ACC112 (cell line): ENCODE measurements around the gene PUS10.
"Not testable (repeated sequence)": the region's sequence is repeated elsewhere in the genome, so short reads cannot be mapped to it uniquely, and the experiment has no call there.

Experiments
- H2AFZ ChIP-seq: fragments of 200-600 bp; sonication (generic); one replicate; pipeline ENCODE4 v1.6.0; 2017; ENCODE audit warnings: antibody characterized with exemption, low read length; ENCODE audit not compliant: unreplicated experiment
- H3K27ac ChIP-seq: fragments of 200-600 bp; sonication (generic); 2 replicates; pipeline ENCODE4 v1.5.1; 2014; ENCODE audit warnings: low read depth, mild to moderate bottlenecking, antibody characterized with exemption, low read length, moderate library complexity
- H3K27me3 ChIP-seq: fragments of 200-600 bp; sonication (generic); 2 replicates; pipeline ENCODE4 v1.6.1; 2014; ENCODE audit warnings: mild to moderate bottlenecking, antibody characterized with exemption, low read length, moderate library complexity, mixed read lengths; ENCODE audit not compliant: insufficient read depth
- H3K36me3 ChIP-seq: fragments of 200-600 bp; sonication (generic); 2 replicates; pipeline ENCODE4 v1.6.1; 2016; ENCODE audit warnings: mild to moderate bottlenecking, antibody characterized with exemption, low read length, moderate library complexity, mixed read lengths; ENCODE audit not compliant: insufficient read depth
- H3K4me1 ChIP-seq: fragments of 200-600 bp; sonication (generic); one replicate; pipeline ENCODE4 v1.6.1; 2016; ENCODE audit warnings: low read length, mixed read lengths; ENCODE audit not compliant: insufficient read depth, unreplicated experiment, control insufficient read depth
- H3K4me3 ChIP-seq: fragments of 200-600 bp; sonication (generic); 2 replicates; pipeline ENCODE4 v1.5.1; 2014; ENCODE audit warnings: mild to moderate bottlenecking, low read depth, low read length
- H3K79me2 ChIP-seq: fragments of 200-600 bp; sonication (generic); one replicate; pipeline ENCODE4 v1.6.0; 2016; ENCODE audit warnings: low read length; ENCODE audit not compliant: control insufficient read depth, unreplicated experiment, insufficient read depth

The PUS10 gene

DNA sequence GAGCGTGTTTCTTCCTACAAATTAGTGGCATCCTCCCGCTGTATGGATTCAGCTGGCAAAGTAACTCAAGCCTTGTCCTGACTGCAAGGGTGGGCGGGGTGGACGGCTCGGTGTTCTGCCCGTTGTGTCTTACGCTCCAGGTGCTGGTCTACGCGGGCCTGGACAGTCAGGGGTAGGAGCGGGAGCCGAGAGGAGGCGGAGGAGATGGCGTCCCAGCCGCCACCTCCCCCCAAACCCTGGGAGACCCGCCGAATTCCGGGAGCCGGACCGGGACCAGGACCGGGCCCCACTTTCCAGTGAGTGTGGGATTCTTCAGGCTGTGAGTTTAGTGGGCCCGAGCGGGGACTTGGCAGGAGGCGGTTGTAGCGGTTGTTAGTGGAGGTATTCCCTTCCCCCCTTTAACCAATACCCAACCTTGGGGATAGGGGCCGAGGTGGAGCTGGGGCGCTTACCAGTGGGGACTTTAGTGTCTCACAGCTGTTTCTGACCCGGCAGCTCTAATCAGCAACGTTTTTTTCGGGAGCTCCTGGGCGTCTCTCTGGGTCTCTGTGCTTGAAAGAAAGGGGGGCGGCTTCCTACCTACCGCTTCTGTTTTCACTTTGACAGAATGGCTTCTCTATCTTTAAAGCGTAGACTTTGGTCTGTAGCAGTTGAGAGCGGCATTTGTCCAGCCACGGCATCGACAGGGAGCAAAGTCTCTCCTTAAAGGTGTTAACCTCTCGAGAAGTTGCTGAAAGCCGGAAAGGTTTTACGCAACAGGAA, at the start of gene PUS10, which contains the start of gene PEX13:
PUS10 (minus strand) TSS at position 700 of the 762 bp plus-strand sequence. CDS start 6,365 bp downstream, outside the sequence.
PEX13 (plus strand) TSS at position 165 of the 762 bp plus-strand sequence; CDS start at position 205, 40 bp downstream.
- Histone ChIP-seq H3K27ac (peak within 1 kb of the TSS; percentile 74), H3K36me3 (peaks cover 13% of the 10 kb centered on the region), H3K4me1 (peaks cover 13% of the 10 kb centered on the region), H3K79me2 (peaks cover 60% of the 10 kb centered on the region), H3K27me3 (no peaks in the 10 kb centered on the region), H2AFZ (peak within 1 kb of the TSS; percentile 97), H3K4me3 (peak within 1 kb of the TSS; percentile 87)

- H3K79me2 ChIP-seq: peaks cover 32% of the 10 kb centered on the region
- peaks cover 12% of the 10 kb centered on the region; the same call in 1 of the 2 replicates for H3K36me3 ChIP-seq
- no peaks in the 10 kb centered on the region for H3K27me3 ChIP-seq
- peak within 1 kb of the TSS; percentile 83 for H3K4me3 ChIP-seq
- H2AFZ ChIP-seq: peak within 1 kb of the TSS; percentile 79
- H3K4me1 ChIP-seq: peaks cover 3% of the 10 kb centered on the region
- H3K27ac ChIP-seq: peak within 1 kb of the TSS; percentile 32
These were observed 48.0 kb upstream of the PUS10 start, which contains the start of gene SANBR for GRCh38 chr2:61065714-61066709. Gene SANBR, plus strand, starts transcription at chr2:61065871. Its CDS starts 4,480 bp downstream, at chr2:61070351.

GRCh38 chr2:61059382-61059781, 41.3 kb upstream of the PUS10 start:
- H3K4me1 ChIP-seq: no peaks in the 10 kb centered on the region
- no peak overlapping the region for H3K4me3 ChIP-seq
- no peak overlapping the region for H2AFZ ChIP-seq
- no peak overlapping the region for H3K27ac ChIP-seq
- no peaks in the 10 kb centered on the region for H3K79me2 ChIP-seq
- H3K27me3 ChIP-seq: no peaks in the 10 kb centered on the region
- no peaks in the 10 kb centered on the region for H3K36me3 ChIP-seq

- Histone ChIP-seq H3K36me3 (no peaks in the 10 kb centered on the region), H3K4me3 (no peak overlapping the region), H2AFZ (no peak overlapping the region), H3K27me3 (no peaks in the 10 kb centered on the region), H3K27ac (no peak overlapping the region), H3K79me2 (no peaks in the 10 kb centered on the region), H3K4me1 (no peaks in the 10 kb centered on the region)
These were observed 39.5 kb upstream of the PUS10 start for GRCh38 chr2:61057562-61057961.

DNA sequence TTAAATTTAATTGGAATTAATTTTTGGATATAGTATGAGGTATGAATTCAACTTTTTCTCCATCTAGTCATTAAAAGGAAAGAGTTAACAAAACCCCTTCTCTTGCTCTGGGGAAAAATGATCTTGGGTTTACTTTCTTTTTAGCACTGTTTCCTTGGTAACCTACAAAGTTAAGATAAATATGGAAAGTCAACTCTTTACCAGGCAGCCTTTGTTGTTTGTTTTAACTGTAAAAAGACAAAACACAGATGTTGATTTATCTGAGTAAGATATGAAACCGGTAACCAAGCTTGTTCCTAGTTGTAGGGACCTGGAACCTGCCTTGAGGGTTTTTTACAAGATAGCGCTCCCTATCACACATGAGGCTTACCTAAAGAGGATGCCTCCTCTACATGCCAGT, 37.5 kb upstream of the PUS10 start:
- no peak overlapping the region for H3K27ac ChIP-seq
- H3K27me3 ChIP-seq: no peaks in the 10 kb centered on the region
- H3K79me2 ChIP-seq: no peaks in the 10 kb centered on the region
- H3K36me3 ChIP-seq: no peaks in the 10 kb centered on the region
- no peak overlapping the region for H3K4me3 ChIP-seq
- no peaks in the 10 kb centered on the region for H3K4me1 ChIP-seq
- H2AFZ ChIP-seq: no peak overlapping the region

DNA sequence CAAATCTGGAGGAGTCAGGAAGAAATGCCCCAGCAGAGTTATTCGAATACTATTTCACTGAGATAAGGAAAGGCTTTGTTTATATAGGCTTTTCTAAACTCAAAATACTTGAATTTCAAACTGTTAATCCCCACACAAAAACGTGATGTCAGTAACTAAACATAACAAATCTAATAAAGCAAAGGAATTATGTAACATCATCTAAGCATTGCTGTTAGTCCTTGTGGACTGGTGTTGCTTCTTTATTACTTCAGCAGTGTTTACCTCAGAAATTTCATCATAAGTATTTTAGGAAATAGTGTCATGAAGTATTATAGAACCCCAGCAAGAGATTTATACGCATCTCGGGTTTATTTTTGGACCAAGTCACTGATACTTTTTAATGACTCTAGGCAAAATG, 27.9 kb upstream of the PUS10 start:
- H3K4me3 ChIP-seq: no peak overlapping the region
- H3K36me3 ChIP-seq: peaks cover 8% of the 10 kb centered on the region
- H2AFZ ChIP-seq: no peak overlapping the region
- no peak overlapping the region for H3K27ac ChIP-seq
- no peaks in the 10 kb centered on the region for H3K4me1 ChIP-seq
- H3K27me3 ChIP-seq: no peaks in the 10 kb centered on the region
- H3K79me2 ChIP-seq: no peaks in the 10 kb centered on the region

- H3K4me1 ChIP-seq: no peaks in the 10 kb centered on the region
These were observed 27.2 kb upstream of the PUS10 start for GRCh38 chr2:61045226-61045625.

GRCh38 chr2:61044636-61045035, 26.6 kb upstream of the PUS10 start:
- Histone ChIP-seq H3K4me1 (no peaks in the 10 kb centered on the region), H3K36me3 (peaks cover 8% of the 10 kb centered on the region), H3K27me3 (no peaks in the 10 kb centered on the region), H3K4me3 (no peak overlapping the region), H3K27ac (no peak overlapping the region), H2AFZ (no peak overlapping the region), H3K79me2 (no peaks in the 10 kb centered on the region)

More at GRCh38 chr2:61045226-61045625, 27.2 kb upstream of the PUS10 start:
- H3K36me3 ChIP-seq: peaks cover 8% of the 10 kb centered on the region
- H3K79me2 ChIP-seq: no peaks in the 10 kb centered on the region
- H3K4me3 ChIP-seq: no peak overlapping the region
- H3K27me3 ChIP-seq: no peaks in the 10 kb centered on the region
- H2AFZ ChIP-seq: no peak overlapping the region
- no peak overlapping the region for H3K27ac ChIP-seq

GRCh38 chr2:61042807-61043206, 24.8 kb upstream of the PUS10 start:
- no peaks in the 10 kb centered on the region for H3K36me3 ChIP-seq
- H3K4me3 ChIP-seq: no peak overlapping the region
- no peaks in the 10 kb centered on the region for H3K4me1 ChIP-seq
- no peak overlapping the region for H2AFZ ChIP-seq
- no peaks in the 10 kb centered on the region for H3K79me2 ChIP-seq
- H3K27ac ChIP-seq: no peak overlapping the region
- no peaks in the 10 kb centered on the region for H3K27me3 ChIP-seq

DNA sequence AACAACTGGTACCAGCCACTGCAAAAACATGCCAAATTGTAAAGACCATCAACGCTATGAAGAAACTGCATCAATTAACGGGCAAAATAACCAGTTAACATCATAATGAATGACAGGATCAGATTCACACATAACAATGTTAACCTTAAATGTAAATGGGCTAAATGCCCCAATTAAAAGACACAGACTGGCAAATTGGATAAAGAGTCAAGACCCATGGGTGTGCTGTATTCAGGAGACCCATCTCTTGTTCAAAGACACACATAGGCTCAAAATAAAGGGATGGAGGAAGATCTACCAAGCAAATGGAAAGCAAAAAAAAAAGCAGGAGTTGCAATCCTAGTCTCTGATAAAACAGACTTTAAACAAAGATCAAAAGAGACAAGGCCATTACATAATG, 18.6 kb upstream of the PUS10 start:
- not testable (repeated sequence) for H3K4me1 ChIP-seq

More for the DNA sequence above, 18.6 kb upstream of the PUS10 start:
- not testable (repeated sequence) for H3K4me3 ChIP-seq, H3K27me3 ChIP-seq, H3K27ac ChIP-seq, H3K79me2 ChIP-seq, H2AFZ ChIP-seq
- peaks cover 35% of the 10 kb centered on the region for H3K36me3 ChIP-seq
